Ovary (tissue), 9 donors: ENCODE measurements around the gene SERAC1. TPM values are rescaled to one million over a fixed set of nuclear protein-coding genes. Genes with fewer than 3 reads are reported as not detected.

Experiments used
- DNase-seq, 5 donors: peaks; one replicate each; pipeline ENCODE4 v3.0.0-alpha.2; 2019 to 2020
- H3K27ac ChIP-seq, 2 donors: fragments of 200-600 bp; one replicate each; pipeline versions ENCODE4 v1.5.1 to v1.8.0; 2019 to 2022
- H3K27me3 ChIP-seq: fragments of 200-600 bp; one replicate; pipeline ENCODE4 v1.8.0; 2022
- H3K36me3 ChIP-seq: fragments of 200-600 bp; sonication (generic); one replicate; pipeline ENCODE4 v1.5.1; 2019
- H3K4me1 ChIP-seq: one replicate; pipeline ENCODE4 v1.8.1; 2013; ENCODE audit warnings: mild to moderate bottlenecking, moderate library complexity; ENCODE audit not compliant: insufficient read depth
- H3K4me3 ChIP-seq: fragments of 200-600 bp; sonication (generic); one replicate; pipeline ENCODE4 v1.5.1; 2017
- H3K9me3 ChIP-seq, 2 donors: fragments of 200-600 bp in 1 of 2; sonication (generic) in 1 of 2; one replicate each; pipeline versions ENCODE4 v1.5.1 to v1.8.1; 2013 to 2019; ENCODE audit warnings: mild to moderate bottlenecking in 1 of 2, moderate library complexity in 1 of 2
- CTCF ChIP-seq, 3 donors: fragments of 450-650 bp in 2 of 3; fragments of 200-600 bp in 1 of 3; IDR thresholded peaks; one replicate each; pipeline versions ENCODE4 v1.5.1 to v1.8.0; 2016 to 2022; ENCODE audit warnings: antibody characterized with exemption in 3 of 3, mild to moderate bottlenecking in 1 of 3
- EP300 ChIP-seq: sonication (generic); formaldehyde crosslinking; IDR thresholded peaks from one replicate; pipeline ENCODE4 v1.6.1; 2017; ENCODE audit warnings: antibody characterized with exemption
- POLR2A ChIP-seq: fragments of 450-650 bp; IDR thresholded peaks from one replicate; pipeline ENCODE4 v1.6.1; 2017; ENCODE audit warnings: antibody characterized with exemption, mild to moderate bottlenecking, moderate library complexity
- WGBS, 3 donors: extraction: QIAGEN DNeasy Blood & Tissue Kit in 1 of 3; methylation state at CpG; one replicate each; pipeline versions ENCODE4 v1.1.5 to v1.1.7; 2013 to 2017; 5-methylcytosine and 5-hydroxymethylcytosine counted together
- intact Hi-C, 4 donors: fragments of 100-400 bp; cut with DNase I; formaldehyde crosslinking; loops; one replicate each; pipeline versions ENCODE4 v1.11.0 to v1.15.1; 2022 to 2023
- polyA plus RNA-seq, 2 donors: library from polyadenylated mRNA; stranded (reverse); fragments of 200-250 nt in 1 of 2; fragments of 350-450 nt in 1 of 2; fragmentation: Illumina TruSeq in 1 of 2; extraction: RNeasy Lipid Tissue Mini Kit (QIAGEN cat#74804) in 1 of 2; gene quantifications; one replicate each; pipeline ENCODE4 v1.2.3, GENCODE V29; 2013 to 2014
- total RNA-seq, 7 donors: library from RNA; depleted of rRNA in 2 of 7; stranded (reverse); fragments of >200 nt in 2 of 7; fragmentation: NEBNext Ultra II Directional in 3 of 7; extraction: Animal tissue kit (Norgen Biotek cat#: 25700) in 3 of 7; gene quantifications; one replicate each; pipeline versions ENCODE4 v1.1.0 to v1.2.4, GENCODE V29; 2016 to 2023
- donor health status: DM: no; HTN: no; CAD: no; lungs with moderate emphysema.
- donor health status: DM: no; HTN: no; CAD: no.
- donor health status: Bipolar disorder and iron deficiency.
- donor health status: DM: yes; HTN: yes; CAD: no.
- donor health status: DM: no; HTN: no; CAD: no.
- donor health status: DM: yes; HTN: yes; CAD: no.

Gene SERAC1
- total and polyA plus RNA-seq, 9 donors, result 3.7 to 11.9 (median 6.3) TPM

GRCh38 chr6:158081657-158081935 lies 86.5 kb downstream of the SERAC1 start:
- intact Hi-C loops, result loop anchor here in 1 of 4 donors (1.0 kb wide), 1 partner anchor 59 kb away; no protein-coding TSS in a partner anchor
- 89 to 98% (median 94%) methylated on average over 6 of the region's 6 CpGs for WGBS, 3 donors
- H3K27me3 ChIP-seq, result no peaks in the 10 kb centered on the region
- DNase-seq, result no peak
- H3K4me3 ChIP-seq, result no peak overlapping the region
- no peak for TF ChIP-seq CTCF (IDR thresholded peaks at IDR 0.05)
- TF ChIP-seq POLR2A, result no peak
- TF ChIP-seq EP300, result no peak
- H3K27ac ChIP-seq, result no peak overlapping the region
- no peaks in the 10 kb centered on the region for H3K9me3 ChIP-seq
- no peaks in the 10 kb centered on the region for H3K36me3 ChIP-seq
- peaks cover 5% of the 10 kb centered on the region for H3K4me1 ChIP-seq

DNA sequence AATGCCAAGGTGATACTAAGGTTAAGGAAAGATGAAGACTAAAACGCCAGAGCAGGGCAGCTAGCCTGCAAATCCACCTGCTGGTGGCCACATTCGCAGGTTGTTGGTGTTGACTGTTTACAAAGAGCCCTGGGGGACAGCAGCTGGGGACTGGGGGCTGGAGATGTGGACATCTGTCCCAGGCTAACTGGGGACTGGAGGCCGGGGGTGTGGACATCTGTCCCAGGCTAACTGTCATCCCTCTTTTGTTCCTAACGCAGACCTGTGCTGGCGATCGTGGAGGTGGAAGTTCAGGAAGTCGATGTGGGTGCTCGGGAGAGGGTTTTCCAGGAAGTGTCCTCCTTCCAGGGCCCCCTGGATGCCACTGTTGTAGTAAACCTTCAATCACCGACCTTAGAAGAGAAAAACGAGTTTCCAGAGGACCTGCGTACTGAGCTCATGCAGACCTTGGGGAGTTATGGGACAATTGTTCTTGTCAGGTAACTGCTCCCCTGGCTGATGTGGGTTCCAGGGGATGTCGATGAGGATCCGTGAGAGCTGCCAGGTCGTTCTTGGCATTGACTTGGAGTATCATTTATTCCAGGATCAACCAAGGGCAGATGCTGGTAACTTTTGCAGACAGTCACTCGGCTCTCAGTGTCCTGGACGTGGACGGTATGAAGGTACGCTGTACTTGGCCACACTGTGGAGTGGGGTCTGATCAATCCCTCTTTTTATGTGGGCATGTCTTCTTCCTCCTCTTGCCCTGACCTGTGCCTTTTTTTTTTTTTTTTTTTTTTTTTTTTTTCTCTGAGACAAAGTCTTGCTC lies 87.0 kb downstream of the SERAC1 start:
- TF ChIP-seq CTCF (IDR thresholded peaks at IDR 0.05) (no peak), EP300 (no peak), POLR2A (no peak)
- Histone ChIP-seq H3K27ac (no peak overlapping the region), H3K4me1 (peaks cover under 1% of the 10 kb centered on the region), H3K36me3 (no peaks in the 10 kb centered on the region), H3K4me3 (no peak overlapping the region), H3K9me3 (no peaks in the 10 kb centered on the region), H3K27me3 (no peaks in the 10 kb centered on the region)
- intact Hi-C loops, result loop anchor here in 1 of 4 donors (1.0 kb wide), 1 partner anchor 59 kb away; no protein-coding TSS in a partner anchor
- 85 to 91% (median 91%) methylated on average over 18 of the region's 18 CpGs for WGBS, 3 donors
- no peak for DNase-seq

DNA sequence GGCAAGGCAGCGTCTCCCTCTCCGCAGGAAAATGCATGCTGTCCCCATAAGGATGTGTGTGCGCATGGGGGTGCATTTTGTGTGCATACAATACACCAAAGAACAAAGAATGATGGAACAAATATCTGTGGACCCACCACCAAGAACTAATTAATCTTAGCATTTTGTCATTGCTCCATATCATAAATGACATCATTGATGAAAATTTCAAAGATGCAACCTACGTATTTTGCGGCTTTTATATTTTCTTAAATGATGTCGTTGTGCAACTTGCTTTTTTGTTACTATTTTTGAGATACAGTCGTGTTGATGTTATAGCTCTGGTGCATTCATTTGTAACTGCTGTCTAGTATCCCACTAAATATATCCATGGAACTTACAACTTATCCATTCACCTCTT lies 89.7 kb downstream of the SERAC1 start:
- intact Hi-C loops, result loop anchor here in 2 of 4 donors (10.0 kb wide), 2 partner anchors 94 to 324 kb away; partner anchors contain the start of gene SYNJ2 (in 1 of the 2)

GRCh38 chr6:158077676-158078075 lies 90.4 kb downstream of the SERAC1 start:
- Histone ChIP-seq H3K4me1 (peaks cover 5% of the 10 kb centered on the region), H3K9me3 (no peaks in the 10 kb centered on the region), H3K27ac (no peak overlapping the region), H3K27me3 (no peaks in the 10 kb centered on the region), H3K4me3 (no peak overlapping the region), H3K36me3 (no peaks in the 10 kb centered on the region)
- intact Hi-C loops, result loop anchor here in 2 of 4 donors (10.0 kb wide), 2 partner anchors 93 to 323 kb away; partner anchors contain the start of gene SYNJ2 (in 1 of the 2)
- WGBS, 3 donors, result 93 to 94% (median 93%) methylated on average over 10 of the region's 10 CpGs
- TF ChIP-seq POLR2A, result no peak
- TF ChIP-seq EP300, result no peak
- no peak for TF ChIP-seq CTCF (IDR thresholded peaks at IDR 0.05)
- no peak for DNase-seq

More for the DNA sequence above, 89.7 kb downstream of the SERAC1 start:
- WGBS, 3 donors, result 82 to 96% (median 88%) methylated on average over 7 of the region's 7 CpGs
- peaks cover 5% of the 10 kb centered on the region for H3K4me1 ChIP-seq
- H3K36me3 ChIP-seq, result no peaks in the 10 kb centered on the region
- H3K27ac ChIP-seq, result no peak overlapping the region
- TF ChIP-seq EP300, result no peak
- no peak for TF ChIP-seq POLR2A
- TF ChIP-seq CTCF (IDR thresholded peaks at IDR 0.05), result no peak
- no peaks in the 10 kb centered on the region for H3K27me3 ChIP-seq
- no peaks in the 10 kb centered on the region for H3K9me3 ChIP-seq
- DNase-seq, result no peak
- H3K4me3 ChIP-seq, result no peak overlapping the region
